ENCODE data around the gene CD69.

CD69 gene

DNA sequence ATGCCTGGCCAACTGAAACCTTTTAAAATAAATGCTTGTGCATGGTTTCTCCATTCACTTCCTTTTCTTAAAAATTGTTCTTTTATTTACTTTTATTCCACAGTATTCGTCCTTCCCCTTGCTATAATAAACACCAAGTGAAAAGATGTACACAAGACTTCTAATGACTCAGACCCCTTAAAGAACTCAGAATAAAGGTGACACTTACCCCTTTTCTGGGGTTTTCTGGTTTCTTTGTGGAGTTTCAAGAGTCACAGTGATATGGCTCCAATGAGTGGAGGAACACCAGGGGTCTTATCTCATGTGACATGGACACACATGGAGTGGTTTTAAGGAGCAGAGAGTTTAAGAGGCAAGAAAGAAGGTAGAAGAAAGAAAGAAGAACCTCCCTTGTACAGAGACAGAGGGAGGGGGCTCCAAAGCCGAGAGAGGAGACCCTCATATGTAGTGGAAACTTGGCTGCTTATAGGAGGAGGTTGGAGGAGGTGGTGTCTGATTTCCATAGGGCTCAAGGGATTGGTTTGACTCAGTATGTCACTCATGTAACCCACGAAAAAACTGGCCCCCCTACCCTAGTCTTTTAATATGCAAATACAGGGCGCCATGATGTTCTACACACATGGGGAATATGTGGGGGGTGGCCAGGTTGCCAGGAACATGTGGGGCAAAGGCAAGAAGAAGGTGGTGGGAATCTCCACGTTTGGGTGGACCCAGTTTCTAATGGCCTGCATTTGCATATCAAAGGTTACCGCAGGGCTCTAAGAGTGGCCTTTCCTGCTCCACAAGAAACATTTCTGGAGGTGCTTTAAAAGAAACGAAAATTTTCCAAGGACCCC is 22.1 kb upstream of the CD69 start:
- Histone ChIP-seq H2AFZ (ENCODE audit: low read length) (no peak overlapping the region), H3K4me3 (ENCODE audit: low read length, poor library complexity, severe bottlenecking) (no peak overlapping the region), H3K4me2 (ENCODE audit: low read depth, low read length, poor library complexity, severe bottlenecking) (no peak overlapping the region), H3K4me1 (ENCODE audit: insufficient read depth, low read length, poor library complexity, severe bottlenecking) (no peaks in the 10 kb centered on the region), H3K36me3 (ENCODE audit: insufficient read depth, low read length) (no peaks in the 10 kb centered on the region), H3K27me3 (ENCODE audit: insufficient read depth, low read length, poor library complexity, severe bottlenecking) (no peaks in the 10 kb centered on the region), H4K20me1 (ENCODE audit: insufficient read depth, low read length, poor library complexity, severe bottlenecking) (no peaks in the 10 kb centered on the region), H3K9me3 (ENCODE audit: insufficient read depth, low read depth, low read length) (no peaks in the 10 kb centered on the region), H3F3A (ENCODE audit: low read depth) (no peaks in the 10 kb centered on the region), H3K9ac (ENCODE audit: low read depth, low read length, poor library complexity, severe bottlenecking) (no peak overlapping the region), H3K9me2 (replicated peaks; ENCODE audit: low read depth, low read length) (no peaks in the 10 kb centered on the region), H3K79me2 (ENCODE audit: insufficient read depth, low read length) (no peaks in the 10 kb centered on the region)
- TF ChIP-seq EZH2phosphoT487 (IDR thresholded peaks at IDR 0.05; ENCODE audit: borderline replicate concordance), result no peak
- TF ChIP-seq, protein P1, sequence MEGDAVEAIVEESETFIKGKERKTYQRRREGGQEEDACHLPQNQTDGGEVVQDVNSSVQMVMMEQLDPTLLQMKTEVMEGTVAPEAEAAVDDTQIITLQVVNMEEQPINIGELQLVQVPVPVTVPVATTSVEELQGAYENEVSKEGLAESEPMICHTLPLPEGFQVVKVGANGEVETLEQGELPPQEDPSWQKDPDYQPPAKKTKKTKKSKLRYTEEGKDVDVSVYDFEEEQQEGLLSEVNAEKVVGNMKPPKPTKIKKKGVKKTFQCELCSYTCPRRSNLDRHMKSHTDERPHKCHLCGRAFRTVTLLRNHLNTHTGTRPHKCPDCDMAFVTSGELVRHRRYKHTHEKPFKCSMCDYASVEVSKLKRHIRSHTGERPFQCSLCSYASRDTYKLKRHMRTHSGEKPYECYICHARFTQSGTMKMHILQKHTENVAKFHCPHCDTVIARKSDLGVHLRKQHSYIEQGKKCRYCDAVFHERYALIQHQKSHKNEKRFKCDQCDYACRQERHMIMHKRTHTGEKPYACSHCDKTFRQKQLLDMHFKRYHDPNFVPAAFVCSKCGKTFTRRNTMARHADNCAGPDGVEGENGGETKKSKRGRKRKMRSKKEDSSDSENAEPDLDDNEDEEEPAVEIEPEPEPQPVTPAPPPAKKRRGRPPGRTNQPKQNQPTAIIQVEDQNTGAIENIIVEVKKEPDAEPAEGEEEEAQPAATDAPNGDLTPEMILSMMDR (conservative IDR thresholded peaks at IDR 0.05; ENCODE audit: low read length), result no peak

DNA sequence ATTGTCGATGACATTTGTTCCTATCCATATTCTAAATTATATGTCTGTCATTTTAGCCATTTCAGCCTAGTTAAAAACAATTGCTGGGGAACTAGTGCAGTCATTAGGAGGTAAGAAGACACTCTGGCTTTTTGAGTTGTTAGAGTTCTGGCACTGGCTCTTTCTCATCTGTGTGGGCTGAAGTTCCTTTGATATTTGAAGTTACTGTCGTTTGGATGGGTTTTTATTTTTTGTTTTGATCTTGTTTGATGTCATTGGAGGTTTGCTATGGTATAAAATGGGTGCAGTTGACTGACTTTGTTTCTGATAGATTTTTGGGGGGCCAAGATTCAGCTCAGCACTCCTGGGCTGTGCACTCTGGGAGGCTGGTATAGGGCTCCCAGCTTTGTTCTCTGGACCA is 20.7 kb upstream of the CD69 start:
- no peaks in the 10 kb centered on the region for H4K20me1 ChIP-seq (ENCODE audit: insufficient read depth, low read length, poor library complexity, severe bottlenecking)
- no peak overlapping the region for H3K4me2 ChIP-seq (ENCODE audit: low read depth, low read length, poor library complexity, severe bottlenecking)
- H3F3A ChIP-seq (ENCODE audit: low read depth), result no peaks in the 10 kb centered on the region
- H3K79me2 ChIP-seq (ENCODE audit: insufficient read depth, low read length), result no peaks in the 10 kb centered on the region
- no peaks in the 10 kb centered on the region for H3K27me3 ChIP-seq (ENCODE audit: insufficient read depth, low read length, poor library complexity, severe bottlenecking)
- no peak overlapping the region for H3K4me3 ChIP-seq (ENCODE audit: low read length, poor library complexity, severe bottlenecking)
- H3K9me2 ChIP-seq (replicated peaks; ENCODE audit: low read depth, low read length), result no peaks in the 10 kb centered on the region
- no peaks in the 10 kb centered on the region for H3K36me3 ChIP-seq (ENCODE audit: insufficient read depth, low read length)
- H3K4me1 ChIP-seq (ENCODE audit: insufficient read depth, low read length, poor library complexity, severe bottlenecking), result peaks cover 2% of the 10 kb centered on the region
- TF ChIP-seq EZH2phosphoT487 (IDR thresholded peaks at IDR 0.05; ENCODE audit: borderline replicate concordance), result no peak
- TF ChIP-seq, protein P1 (conservative IDR thresholded peaks at IDR 0.05; ENCODE audit: low read length), result no peak
- no peak overlapping the region for H3K9ac ChIP-seq (ENCODE audit: low read depth, low read length, poor library complexity, severe bottlenecking)
- H2AFZ ChIP-seq (ENCODE audit: low read length), result no peak overlapping the region
- no peaks in the 10 kb centered on the region for H3K9me3 ChIP-seq (ENCODE audit: insufficient read depth, low read depth, low read length)

DNA sequence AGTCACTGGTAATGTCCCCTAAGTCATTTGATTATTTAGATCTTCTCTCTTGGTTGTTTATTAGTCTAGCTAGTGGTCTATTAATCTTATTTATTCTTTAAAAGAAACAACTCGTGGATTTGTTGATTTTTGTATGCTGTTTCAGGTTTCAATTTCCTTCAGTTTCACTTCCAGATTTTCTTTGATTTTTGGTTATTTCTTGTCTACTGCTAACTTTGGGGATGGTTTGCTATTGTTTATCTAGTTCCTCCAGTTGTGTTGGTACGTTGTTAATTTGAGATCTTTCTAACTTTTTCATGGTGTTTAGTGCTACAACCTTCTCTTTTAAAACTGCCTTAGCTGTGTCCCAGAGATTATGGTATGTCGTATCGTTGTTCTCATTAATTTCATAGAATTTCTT is 18.5 kb upstream of the CD69 start:
- H3K36me3 ChIP-seq (ENCODE audit: insufficient read depth, low read length), result no peaks in the 10 kb centered on the region
- H3F3A ChIP-seq (ENCODE audit: low read depth), result no peaks in the 10 kb centered on the region
- no peaks in the 10 kb centered on the region for H3K79me2 ChIP-seq (ENCODE audit: insufficient read depth, low read length)
- no peak overlapping the region for H3K4me2 ChIP-seq (ENCODE audit: low read depth, low read length, poor library complexity, severe bottlenecking)
- no peaks in the 10 kb centered on the region for H3K27me3 ChIP-seq (ENCODE audit: insufficient read depth, low read length, poor library complexity, severe bottlenecking)
- peaks cover 21% of the 10 kb centered on the region for H3K4me1 ChIP-seq (ENCODE audit: insufficient read depth, low read length, poor library complexity, severe bottlenecking)
- no peak overlapping the region for H2AFZ ChIP-seq (ENCODE audit: low read length)
- no peak for TF ChIP-seq EZH2phosphoT487 (IDR thresholded peaks at IDR 0.05; ENCODE audit: borderline replicate concordance)
- TF ChIP-seq, protein P1 (conservative IDR thresholded peaks at IDR 0.05; ENCODE audit: low read length), result no peak
- H3K9ac ChIP-seq (ENCODE audit: low read depth, low read length, poor library complexity, severe bottlenecking), result no peak overlapping the region
- H3K4me3 ChIP-seq (ENCODE audit: low read length, poor library complexity, severe bottlenecking), result no peak overlapping the region
- no peaks in the 10 kb centered on the region for H3K9me3 ChIP-seq (ENCODE audit: insufficient read depth, low read depth, low read length)
- no peaks in the 10 kb centered on the region for H4K20me1 ChIP-seq (ENCODE audit: insufficient read depth, low read length, poor library complexity, severe bottlenecking)
- no peaks in the 10 kb centered on the region for H3K9me2 ChIP-seq (replicated peaks; ENCODE audit: low read depth, low read length)
